Natural killer cell (primary cell): Measurements from ENCODE around the gene MPO. TPM values are rescaled to one million over a fixed set of nuclear protein-coding genes. Genes with fewer than 3 reads are reported as not detected.

Experiments
- ATAC-seq, 3 donors: fragments of 150-1000 bp in 2 of 3; fragments of 200-7000 bp in 1 of 3; cut with Tn5 transposase; 1 replicate in 1 of 3; 2 replicates in 2 of 3; pipeline ENCODE4 v1.10.0; 2021; ENCODE audit warnings: mild to moderate bottlenecking in 2 of 3, moderate library complexity in 2 of 3
- DNase-seq, 2 donors: peaks; one replicate each; pipeline versions ENCODE4 v3.0.0 to v3.0.0-alpha.2; 2013 to 2021; ENCODE audit warnings: mixed read lengths in 1 of 2
- H3K27ac ChIP-seq: one replicate; pipeline ENCODE4 v1.5.1; 2013; ENCODE audit warnings: mild to moderate bottlenecking, low read length
- H3K27me3 ChIP-seq: one replicate; pipeline ENCODE4 v1.6.1; 2013; ENCODE audit warnings: low read length; ENCODE audit not compliant: control insufficient read depth, insufficient read depth
- H3K36me3 ChIP-seq: one replicate; pipeline ENCODE4 v1.6.1; 2013; ENCODE audit warnings: low read length; ENCODE audit not compliant: control insufficient read depth, insufficient read depth
- H3K4me1 ChIP-seq: one replicate; pipeline ENCODE4 v1.6.1; 2013; ENCODE audit warnings: low read length; ENCODE audit not compliant: control insufficient read depth, insufficient read depth
- H3K4me3 ChIP-seq: one replicate; pipeline ENCODE4 v1.5.1; 2013; ENCODE audit warnings: low read length
- H3K9me3 ChIP-seq: one replicate; pipeline ENCODE4 v1.6.1; 2013; ENCODE audit warnings: low read length; ENCODE audit not compliant: control insufficient read depth, insufficient read depth
- H3K27ac Mint-ChIP-seq, 2 donors: one replicate each; pipeline ENCODE4 v1.8.0; 2022; ENCODE audit warnings: mild to moderate bottlenecking in 2 of 2, mixed read lengths in 2 of 2, moderate library complexity in 1 of 2
- H3K27me3 Mint-ChIP-seq, 2 donors: one replicate each; pipeline ENCODE4 v1.8.0; 2022; ENCODE audit warnings: low read depth in 2 of 2, mixed read lengths in 2 of 2
- H3K36me3 Mint-ChIP-seq: one replicate; pipeline ENCODE4 v1.8.0; 2022; ENCODE audit warnings: mixed read lengths
- H3K4me1 Mint-ChIP-seq, 2 donors: one replicate each; pipeline ENCODE4 v1.8.0; 2022; ENCODE audit warnings: mixed read lengths in 2 of 2
- H3K4me3 Mint-ChIP-seq: one replicate; pipeline ENCODE4 v1.8.0; 2022; ENCODE audit warnings: mild to moderate bottlenecking, moderate library complexity, mixed read lengths
- H3K9me3 Mint-ChIP-seq, 2 donors: one replicate each; pipeline ENCODE4 v1.8.0; 2022; ENCODE audit warnings: mixed read lengths in 2 of 2
- WGBS: methylation state at CpG from one replicate; pipeline ENCODE4 v1.1.7; 2013; ENCODE audit warnings: missing lambda C conversion rate; ENCODE audit not compliant: insufficient coverage; 5-methylcytosine and 5-hydroxymethylcytosine counted together
- intact Hi-C: fragments of 100-400 bp; cut with micrococcal nuclease; formaldehyde crosslinking; loops from one replicate; pipeline ENCODE4 v1.14.2; 2022
- total RNA-seq, 4 donors: library from RNA; stranded (reverse); fragments of 120-200 nt in 1 of 4; gene quantifications; one replicate each; pipeline versions ENCODE4 v1.2.3 to v1.2.4, GENCODE V29; 2013 to 2022
- TF ChIP-seq, protein P1 (sequence below): fragments of 200-600 bp; IDR thresholded peaks from one replicate; pipeline ENCODE4 v1.8.0; 2022; ENCODE audit warnings: antibody characterized with exemption

MPO gene
- total RNA-seq, 3 donors from 2014 or later (not counting 1 experiment from before 2014, with no cell fraction given) = 1.8 to 1.9 TPM; not detected in 1

DNA sequence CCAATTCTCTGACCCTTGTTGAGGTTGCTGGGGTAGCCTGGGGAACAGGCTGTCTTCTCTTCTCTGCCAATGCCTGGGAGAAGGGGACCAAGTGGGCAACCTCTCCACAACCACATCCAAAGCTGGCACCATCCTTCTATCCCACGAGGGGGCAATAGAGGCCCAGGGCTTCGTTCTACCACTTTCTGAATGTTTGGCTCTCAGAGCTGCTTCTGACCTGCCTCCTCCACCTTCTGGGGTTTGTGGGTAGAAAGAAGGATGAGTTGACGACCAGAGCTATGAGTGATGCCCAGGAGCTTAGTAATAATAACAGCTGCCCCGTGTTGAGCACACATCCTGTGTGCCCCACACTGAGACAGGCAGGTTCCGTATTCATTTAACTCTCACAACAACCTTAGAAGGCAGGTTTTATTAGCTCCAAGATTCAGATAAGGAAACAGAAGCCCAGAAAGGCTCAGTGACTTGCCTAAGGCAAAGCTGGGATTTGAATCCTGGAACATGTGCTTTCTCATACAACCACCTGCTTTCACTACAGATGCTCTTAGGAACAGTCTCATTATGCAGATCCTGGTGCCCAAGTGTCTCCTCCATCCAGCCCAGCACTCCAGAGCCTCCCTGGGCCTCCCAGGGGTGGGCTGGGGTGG, 36.8 kb upstream of the MPO start:
- ATAC-seq = peak; percentile 94 to 97 (median 95)
- Mint-ChIP-seq H3K4me1 (peaks cover 23 to 39% of the 10 kb centered on the region in 2 donors), H3K27ac (peak overlapping the region; percentile 90 to 92), H3K36me3 (peaks cover 7% of the 10 kb centered on the region), H3K27me3 (no peaks in the 10 kb centered on the region), H3K4me3 (peak overlapping the region; percentile 47), H3K9me3 (no peaks in the 10 kb centered on the region)
- H3K4me1 ChIP-seq = peaks cover 34% of the 10 kb centered on the region
- H3K9me3 ChIP-seq = no peaks in the 10 kb centered on the region
- H3K27ac ChIP-seq = peak overlapping the region; percentile 71
- H3K36me3 ChIP-seq = peaks cover 73% of the 10 kb centered on the region
- no peaks in the 10 kb centered on the region for H3K27me3 ChIP-seq
- DNase-seq = peak; percentile 64 to 90
- TF ChIP-seq, protein P1, sequence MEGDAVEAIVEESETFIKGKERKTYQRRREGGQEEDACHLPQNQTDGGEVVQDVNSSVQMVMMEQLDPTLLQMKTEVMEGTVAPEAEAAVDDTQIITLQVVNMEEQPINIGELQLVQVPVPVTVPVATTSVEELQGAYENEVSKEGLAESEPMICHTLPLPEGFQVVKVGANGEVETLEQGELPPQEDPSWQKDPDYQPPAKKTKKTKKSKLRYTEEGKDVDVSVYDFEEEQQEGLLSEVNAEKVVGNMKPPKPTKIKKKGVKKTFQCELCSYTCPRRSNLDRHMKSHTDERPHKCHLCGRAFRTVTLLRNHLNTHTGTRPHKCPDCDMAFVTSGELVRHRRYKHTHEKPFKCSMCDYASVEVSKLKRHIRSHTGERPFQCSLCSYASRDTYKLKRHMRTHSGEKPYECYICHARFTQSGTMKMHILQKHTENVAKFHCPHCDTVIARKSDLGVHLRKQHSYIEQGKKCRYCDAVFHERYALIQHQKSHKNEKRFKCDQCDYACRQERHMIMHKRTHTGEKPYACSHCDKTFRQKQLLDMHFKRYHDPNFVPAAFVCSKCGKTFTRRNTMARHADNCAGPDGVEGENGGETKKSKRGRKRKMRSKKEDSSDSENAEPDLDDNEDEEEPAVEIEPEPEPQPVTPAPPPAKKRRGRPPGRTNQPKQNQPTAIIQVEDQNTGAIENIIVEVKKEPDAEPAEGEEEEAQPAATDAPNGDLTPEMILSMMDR = peak; percentile 83
- 4% methylated on average over 5 of the region's 5 CpGs for WGBS
- H3K4me3 ChIP-seq = no peak overlapping the region
- intact Hi-C loops = loop anchor here (1.0 to 5.0 kb wide), 6 partner anchors 12 to 170 kb away; partner anchors contain the start of genes HSF5, RNF43 and SUPT4H1

DNA sequence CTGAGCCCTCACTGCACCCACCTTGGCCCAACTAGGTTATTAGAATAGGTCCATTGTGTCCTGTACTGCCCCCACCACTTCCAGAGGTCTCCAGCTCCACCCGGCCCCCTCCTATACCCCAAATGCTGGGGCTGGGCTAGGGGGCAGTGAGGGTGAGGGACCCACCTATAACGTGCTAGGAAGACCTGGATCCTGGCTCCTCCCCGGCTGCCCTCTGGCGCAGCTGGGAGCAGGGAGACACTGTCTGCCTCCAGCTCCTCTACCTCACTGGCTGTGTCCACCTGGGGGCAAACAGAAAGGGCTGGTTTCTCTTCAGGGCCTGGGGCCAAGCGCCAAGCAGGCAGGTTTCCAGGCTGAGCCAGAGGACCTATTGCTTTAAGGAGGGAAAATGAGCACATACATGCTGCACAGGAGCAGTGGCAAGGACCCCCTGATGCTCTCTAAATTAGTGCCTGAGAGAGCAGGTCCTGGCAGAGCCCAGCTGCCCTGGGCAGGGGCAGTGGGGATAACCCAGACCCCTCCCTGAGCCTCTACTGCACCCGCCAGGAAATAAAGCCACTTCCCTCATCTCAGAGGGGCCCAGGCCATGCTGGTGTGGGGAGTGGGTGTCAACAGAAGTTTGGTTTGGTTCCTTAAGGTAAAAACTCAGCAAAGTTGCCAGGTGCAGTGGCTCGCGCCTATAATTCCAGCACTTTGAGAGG, 35.7 kb upstream of the MPO start:
- ATAC-seq (no peak), DNase-seq (no peak)
- 93% methylated on average over 6 of the region's 8 CpGs for WGBS
- H3K27ac Mint-ChIP-seq = peak overlapping the region; percentile 90 to 92
- Histone ChIP-seq H3K27ac (no peak overlapping the region), H3K4me1 (peaks cover 32% of the 10 kb centered on the region), H3K9me3 (no peaks in the 10 kb centered on the region), H3K36me3 (peaks cover 73% of the 10 kb centered on the region), H3K27me3 (no peaks in the 10 kb centered on the region), H3K4me3 (no peak overlapping the region)
- intact Hi-C loops = loop anchor here (5.0 kb wide), 1 partner anchor 171 kb away; the partner anchor contains the start of gene HSF5
- TF ChIP-seq, protein P1 = no peak
- H3K9me3 Mint-ChIP-seq = no peaks in the 10 kb centered on the region
- H3K27me3 Mint-ChIP-seq = no peaks in the 10 kb centered on the region
- H3K36me3 Mint-ChIP-seq = peaks cover 7% of the 10 kb centered on the region
- H3K4me1 Mint-ChIP-seq = peaks cover 15 to 27% of the 10 kb centered on the region in 2 donors
- H3K4me3 Mint-ChIP-seq = no peak overlapping the region

DNA sequence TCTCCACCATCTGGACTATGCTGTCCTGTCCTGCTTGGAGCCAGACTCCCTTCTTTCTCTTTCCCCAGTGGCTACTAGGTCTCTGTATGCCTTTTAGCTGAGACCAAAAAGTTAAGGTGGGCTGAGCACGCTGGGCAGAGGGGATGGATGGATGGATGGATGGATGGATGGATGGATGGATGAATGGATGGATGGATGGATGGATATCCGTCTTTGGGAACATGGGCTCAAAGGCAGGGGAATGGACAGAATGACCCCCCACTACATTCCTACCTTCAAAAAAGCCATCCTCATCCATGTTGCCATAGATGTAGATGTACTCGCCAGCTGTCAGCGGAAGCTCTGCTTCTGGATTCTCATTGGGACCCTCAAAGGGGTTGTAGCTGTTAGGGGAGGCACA, 35.0 kb upstream of the MPO start:
- Histone ChIP-seq H3K27ac (no peak overlapping the region), H3K9me3 (no peaks in the 10 kb centered on the region), H3K4me3 (no peak overlapping the region), H3K36me3 (peaks cover 76% of the 10 kb centered on the region), H3K4me1 (peaks cover 32% of the 10 kb centered on the region), H3K27me3 (no peaks in the 10 kb centered on the region)
- peaks cover 15 to 27% of the 10 kb centered on the region in 2 donors for H3K4me1 Mint-ChIP-seq
- H3K27me3 Mint-ChIP-seq = no peaks in the 10 kb centered on the region
- DNase-seq (no peak), ATAC-seq (no peak)
- TF ChIP-seq, protein P1 = no peak
- peaks cover 3% of the 10 kb centered on the region for H3K36me3 Mint-ChIP-seq
- 82% methylated on average over 1 of the region's 4 CpGs for WGBS
- intact Hi-C loops = loop anchor here (5.0 kb wide), 1 partner anchor 172 kb away; the partner anchor contains the start of gene HSF5
- H3K9me3 Mint-ChIP-seq = no peaks in the 10 kb centered on the region
- peak overlapping the region; percentile 62 to 92 for H3K27ac Mint-ChIP-seq
- H3K4me3 Mint-ChIP-seq = no peak overlapping the region
